Ammon's horn (tissue), 1 donor: ENCODE results near the gene C19orf18.
"Not testable (repeated sequence)": the region's sequence is repeated elsewhere in the genome, so short reads cannot be mapped to it uniquely, and the experiment has no call there.

Experiments
- DNase-seq: peaks from one replicate; pipeline ENCODE4 v3.0.0-alpha.2; 2016; ENCODE audit warnings: low spot score

Gene C19orf18

DNA sequence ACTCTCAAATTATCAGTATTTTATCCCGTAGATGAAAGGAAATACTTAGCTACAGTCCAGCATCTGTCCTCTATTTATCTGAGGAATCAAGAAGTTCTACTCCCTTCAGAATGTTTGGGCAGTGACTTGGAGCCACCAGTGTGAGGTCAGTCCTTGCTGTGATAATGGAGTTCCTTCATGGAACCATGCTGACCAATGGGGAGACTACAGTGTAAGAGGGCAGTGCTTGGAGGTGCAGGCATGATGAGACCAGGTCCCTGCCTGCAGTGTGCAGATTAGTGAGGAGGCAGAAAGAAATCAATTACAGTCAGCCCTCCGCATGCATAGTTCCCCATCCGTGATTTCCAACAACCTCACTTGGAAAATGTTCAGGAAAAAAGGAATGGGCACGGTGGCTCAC, at the start of gene C19orf18:
TSS of gene C19orf18 (minus strand) at position 101 of the 400 bp plus-strand sequence. CDS start 102 bp downstream, outside the sequence.
- no peak for DNase-seq

DNA sequence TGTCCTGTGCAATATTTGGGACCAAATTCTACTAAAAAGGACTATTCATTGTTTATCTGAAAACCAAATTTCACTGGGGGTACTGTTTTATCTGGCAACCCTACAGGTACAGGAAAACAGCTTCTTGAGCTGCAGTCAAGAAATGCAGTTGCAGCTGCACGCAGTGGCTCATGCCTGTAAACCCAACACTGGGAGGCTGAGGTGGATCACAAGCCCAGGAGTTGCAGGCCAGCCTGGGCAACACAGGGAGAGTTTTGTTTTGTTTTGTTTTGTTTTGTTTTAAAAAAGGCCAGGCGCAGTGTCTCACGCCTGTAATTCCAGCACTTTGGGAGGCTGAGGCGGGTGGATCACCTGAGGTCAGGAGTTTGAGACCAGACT, 47.9 kb upstream of the C19orf18 start:
- DNase-seq, result no peak

DNA sequence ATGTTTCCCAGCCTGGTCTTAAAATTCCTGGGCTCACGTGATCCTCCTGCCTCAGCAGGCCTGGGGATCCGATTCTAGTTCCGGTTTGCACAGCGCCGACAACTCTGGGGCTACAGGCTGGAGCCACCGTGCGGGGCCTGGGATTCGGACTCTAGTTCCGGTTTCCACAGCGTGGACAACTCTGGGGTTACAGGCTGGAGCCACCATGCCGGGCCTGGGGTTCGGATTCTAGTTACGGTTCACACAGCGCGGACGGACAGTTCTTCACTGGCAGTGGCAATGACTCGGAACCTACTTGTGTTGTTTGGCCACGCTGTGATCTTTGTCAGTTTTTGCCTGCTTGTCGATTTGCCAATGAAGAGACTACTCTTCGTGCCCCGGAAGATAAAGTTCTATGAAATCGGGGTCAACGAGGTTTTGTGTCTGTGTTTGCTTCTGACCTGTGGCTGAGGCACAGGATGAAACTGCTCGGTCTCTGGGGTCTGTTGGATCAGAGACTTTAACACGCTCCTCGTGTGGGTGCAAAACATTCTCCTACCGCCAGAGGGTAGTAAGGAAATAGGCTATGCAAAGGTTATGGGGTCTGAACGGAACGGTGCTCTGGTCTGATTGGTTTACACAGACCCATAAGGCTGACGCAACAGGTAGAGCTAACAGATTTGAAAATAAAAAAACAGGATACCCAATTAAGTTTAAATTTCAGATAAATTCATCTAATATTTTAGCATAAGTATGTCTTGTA, 47.4 kb upstream of the C19orf18 start:
- peak; percentile 89 for DNase-seq

DNA sequence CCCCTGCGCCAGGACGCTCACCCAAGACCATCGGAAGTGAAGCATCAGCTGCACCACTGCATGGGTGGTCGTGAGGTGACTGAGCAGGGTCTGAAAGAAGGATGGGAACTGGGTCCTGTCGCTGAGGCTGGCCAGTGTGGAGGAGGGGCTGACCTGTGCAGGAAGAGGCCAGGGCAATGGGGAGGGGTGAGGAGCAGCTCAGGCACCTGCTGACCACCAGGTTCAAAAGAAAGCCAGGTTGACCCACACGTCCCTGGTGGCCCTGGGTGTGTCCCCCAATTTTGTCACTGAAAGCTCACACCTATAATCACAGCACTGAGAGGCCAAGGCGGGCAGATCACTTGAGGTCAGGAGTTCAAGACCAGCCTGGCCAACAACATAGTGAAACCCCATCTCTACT, 45.8 kb upstream of the C19orf18 start:
- DNase-seq, result no peak

DNA sequence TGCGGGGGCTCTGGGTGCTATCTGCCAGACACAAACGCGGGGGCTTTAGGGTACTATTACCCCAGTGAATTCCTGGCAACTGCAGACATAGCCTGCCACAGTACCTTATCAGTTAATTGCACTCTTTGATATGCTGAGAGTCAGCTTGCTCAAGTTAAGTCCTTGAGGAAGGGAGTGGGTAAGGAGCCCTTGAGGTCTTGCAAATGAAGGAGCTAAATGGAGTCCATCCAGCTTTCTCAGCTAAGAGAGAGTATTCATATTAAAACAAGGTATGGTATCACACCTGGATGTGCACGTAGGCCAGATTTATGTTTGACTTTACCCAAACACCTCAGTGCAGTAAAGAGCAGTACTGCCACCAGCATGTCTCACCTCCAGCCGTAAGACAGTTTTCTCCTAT, 39.8 kb upstream of the C19orf18 start:
- no peak for DNase-seq

- DNase-seq, result no peak
Observed at GRCh38 chr19:58010507-58010906, 36.2 kb upstream of the C19orf18 start.

DNA sequence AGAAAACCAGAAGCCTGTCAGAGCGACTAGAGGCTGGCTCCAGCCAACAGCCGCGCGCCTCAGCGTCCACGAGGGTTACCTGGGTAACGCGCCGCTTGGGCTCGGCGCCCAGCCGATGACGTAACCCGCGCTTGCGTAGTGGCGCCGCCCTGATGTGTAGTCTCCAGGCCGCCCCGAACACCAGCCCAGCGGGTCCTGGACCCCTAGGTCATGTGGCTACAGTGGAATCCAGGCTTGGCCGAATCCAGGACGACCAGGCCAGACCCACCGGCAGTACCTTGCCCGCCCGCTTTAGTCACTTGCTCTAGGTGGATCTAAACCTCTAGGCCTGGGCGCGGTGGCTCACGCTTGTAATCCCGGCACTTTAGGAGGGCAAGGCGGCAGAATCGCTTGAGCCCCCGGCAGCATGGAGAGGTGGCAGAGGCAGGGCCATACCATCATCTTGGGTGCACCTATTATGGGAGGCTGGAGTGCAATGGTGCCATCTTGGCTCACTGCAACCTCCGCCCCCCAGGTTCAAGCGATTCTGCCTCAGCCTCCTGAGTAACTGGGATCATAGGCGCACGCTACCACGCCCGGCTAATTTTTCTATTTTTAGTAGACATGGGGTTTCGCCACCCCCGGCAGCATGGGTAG, 35.5 kb upstream of the C19orf18 start:
- DNase-seq, result peak; percentile 94

DNA sequence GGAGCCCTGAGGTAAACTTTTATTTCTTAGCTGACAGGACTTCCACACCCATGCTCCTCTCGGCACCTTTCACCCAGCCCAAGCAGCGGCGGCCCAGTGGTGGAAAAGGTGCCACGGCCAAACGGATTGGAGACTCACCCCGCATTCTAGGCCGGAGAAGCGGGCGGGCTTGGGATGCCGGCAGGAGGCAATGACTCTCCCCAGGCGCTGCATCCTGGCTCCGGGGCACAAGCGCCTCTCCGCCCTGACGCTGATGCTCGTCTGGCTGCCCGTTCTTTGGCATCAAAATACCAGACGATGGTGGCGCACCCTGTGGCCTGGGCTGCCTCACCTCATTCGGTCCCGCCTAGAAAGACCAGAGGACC, 34.9 kb upstream of the C19orf18 start:
- no peak for DNase-seq

DNA sequence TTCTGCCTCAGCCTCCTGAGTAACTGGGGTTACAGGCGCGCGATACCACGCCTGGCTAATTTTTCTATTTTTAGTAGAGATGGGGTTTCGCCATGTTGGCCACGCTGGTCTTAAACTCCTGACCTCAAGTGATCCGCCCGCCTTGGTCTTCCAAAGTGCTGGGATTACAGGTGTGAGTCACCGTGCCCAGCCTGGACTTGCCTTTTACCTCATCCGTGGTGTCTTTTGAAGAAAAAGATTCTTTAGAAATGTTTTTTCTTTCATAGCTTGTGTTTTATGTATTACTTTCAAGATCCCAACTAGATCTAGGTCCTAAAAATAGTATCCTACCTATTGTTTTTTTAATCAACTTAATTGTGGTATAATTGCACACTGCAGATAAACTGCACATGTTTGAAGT, 34.5 kb upstream of the C19orf18 start:
- DNase-seq, result not testable (repeated sequence)

- no peak for DNase-seq
Observed at GRCh38 chr19:58007285-58007684, 33.0 kb upstream of the C19orf18 start.

- peak; percentile 33 for DNase-seq
Observed at GRCh38 chr19:58003174-58003828, 29.0 kb upstream of the C19orf18 start.

DNA sequence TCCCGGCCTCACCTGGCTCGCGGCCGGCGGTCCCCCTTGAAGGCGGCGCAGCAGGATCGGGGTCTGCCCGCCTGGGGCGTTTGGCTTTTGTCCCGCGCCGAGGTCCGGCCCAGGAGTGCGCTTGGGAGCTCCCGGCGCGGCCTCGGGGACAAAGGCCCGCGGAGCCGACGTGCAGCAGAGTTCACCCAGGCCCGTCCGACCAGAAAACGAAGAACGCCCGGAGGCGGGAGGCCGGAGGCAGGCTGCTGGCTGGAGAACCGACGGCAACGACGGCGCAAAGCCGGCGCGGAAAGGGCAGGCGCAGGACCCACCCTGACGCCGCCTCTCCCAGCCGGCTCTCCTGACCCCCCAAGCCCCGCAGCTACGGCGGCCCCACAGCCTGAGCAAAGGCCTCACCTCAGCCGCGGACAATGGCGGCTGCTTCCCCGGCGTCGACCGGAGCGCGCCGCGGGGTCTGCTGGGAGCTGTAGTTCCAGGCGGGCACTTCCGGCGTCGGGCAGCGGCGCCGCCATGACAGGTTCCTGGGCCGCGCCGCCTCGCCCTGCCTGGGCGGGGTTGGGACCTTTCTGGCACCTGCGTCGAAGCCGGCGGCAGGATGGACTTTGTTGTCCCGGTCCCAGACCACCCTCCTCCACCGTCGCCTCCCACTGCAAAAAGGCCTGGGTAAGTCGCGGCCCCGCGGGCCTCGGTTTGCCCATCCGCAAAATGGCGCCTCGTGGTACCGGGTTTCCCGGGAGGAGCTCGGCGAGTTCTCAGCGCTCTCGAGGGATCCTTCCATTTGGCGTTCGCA, 28.2 kb upstream of the C19orf18 start, which contains the start of gene ZNF606:
TSS of gene ZNF606 (minus strand) at position 437 of the 790 bp plus-strand sequence. CDS start 1,501 bp downstream, outside the sequence.
- peak; percentile 86 for DNase-seq

DNA sequence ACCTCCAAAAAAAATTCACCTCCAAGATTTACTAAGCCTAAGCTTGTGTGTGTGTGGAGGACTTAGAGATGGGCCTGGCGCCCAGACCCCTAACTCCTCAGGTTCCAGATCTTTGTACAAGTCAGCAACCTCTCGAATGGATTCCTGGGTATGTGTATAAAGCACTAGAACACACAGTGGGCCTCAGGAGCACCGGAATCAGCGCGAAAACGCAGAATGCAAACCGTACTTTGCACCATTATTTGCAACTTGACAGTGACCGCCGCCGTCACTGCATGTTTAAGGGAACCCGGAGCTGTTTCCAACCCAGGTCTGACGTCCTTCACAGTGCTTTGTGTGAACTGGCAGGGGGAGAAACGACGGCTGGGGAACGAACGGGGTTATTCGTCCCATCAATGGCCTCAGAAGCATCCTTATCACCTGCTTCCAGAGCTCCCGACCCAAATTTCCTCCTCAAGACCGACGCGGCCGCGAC, 27.6 kb upstream of the C19orf18 start:
- peak; percentile 12 for DNase-seq

DNA sequence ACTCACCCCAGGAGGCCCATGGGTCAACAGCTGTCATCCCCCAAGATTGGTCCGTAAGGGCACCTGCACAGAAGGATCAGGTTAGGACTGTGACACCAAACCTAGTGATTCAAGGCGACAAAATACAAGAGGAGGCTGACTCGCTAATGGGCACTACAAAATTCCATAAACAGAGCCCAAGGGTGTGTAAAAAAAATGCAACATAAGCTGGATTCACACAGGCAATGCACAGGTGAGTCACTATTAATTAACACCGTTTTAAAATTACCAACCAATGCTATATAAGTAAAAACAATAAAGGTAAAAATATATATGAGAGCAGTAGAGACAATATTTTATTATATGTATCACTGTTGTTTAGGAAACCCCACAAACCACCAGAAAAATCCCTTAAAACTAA, 26.3 kb upstream of the C19orf18 start:
- DNase-seq, result no peak

DNA sequence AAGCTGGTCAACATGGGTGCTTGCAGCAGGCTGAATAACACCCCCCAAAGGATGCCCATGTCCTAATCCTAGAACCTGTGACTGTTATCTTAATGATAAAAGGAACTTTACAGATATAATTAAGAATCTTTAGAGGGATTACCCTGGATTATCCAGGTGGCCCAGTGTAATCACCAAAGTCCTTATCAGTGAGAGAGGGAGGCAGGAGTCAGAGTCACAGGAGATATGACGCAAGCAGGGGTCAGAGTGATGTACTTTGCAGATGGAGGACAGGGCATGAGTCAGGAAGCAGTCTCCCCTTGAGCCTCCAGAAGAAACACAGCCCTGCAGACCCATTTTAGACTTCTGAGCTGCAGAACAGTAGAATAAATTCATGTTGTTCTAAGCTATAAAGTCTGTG, 18.5 kb upstream of the C19orf18 start:
- no peak for DNase-seq

GRCh38 chr19:57978586-57979289, 4.4 kb upstream of the C19orf18 start:
- no peak for DNase-seq

GRCh38 chr19:57964761-57965160, 9.6 kb downstream of the C19orf18 start:
- no peak for DNase-seq

- DNase-seq, result no peak
Observed at GRCh38 chr19:57961785-57962184, 12.5 kb downstream of the C19orf18 start.

- DNase-seq, result no peak
Observed at GRCh38 chr19:57954996-57955395, 19.3 kb downstream of the C19orf18 start.

DNA sequence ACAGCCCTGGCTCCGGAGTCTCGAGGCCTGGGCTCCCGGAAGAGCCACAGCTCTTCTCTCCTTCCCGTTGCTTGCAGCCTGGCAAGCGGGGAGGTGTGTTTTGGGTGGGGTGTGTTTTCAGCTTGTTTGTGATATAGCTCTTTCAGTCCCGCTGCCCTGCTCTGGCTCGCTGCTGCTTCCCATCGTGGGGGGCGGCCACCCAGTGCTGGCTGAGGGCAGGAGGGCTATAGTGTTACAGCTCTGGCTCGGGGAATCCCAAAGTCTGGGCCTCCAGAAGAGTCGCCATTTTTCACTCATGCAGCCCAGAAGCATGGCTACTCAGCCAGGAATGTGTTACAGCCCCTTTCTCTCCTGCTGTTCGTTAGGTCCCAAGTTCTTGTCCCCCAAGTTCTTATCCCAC, 24.6 kb downstream of the C19orf18 start:
- DNase-seq, result no peak

DNA sequence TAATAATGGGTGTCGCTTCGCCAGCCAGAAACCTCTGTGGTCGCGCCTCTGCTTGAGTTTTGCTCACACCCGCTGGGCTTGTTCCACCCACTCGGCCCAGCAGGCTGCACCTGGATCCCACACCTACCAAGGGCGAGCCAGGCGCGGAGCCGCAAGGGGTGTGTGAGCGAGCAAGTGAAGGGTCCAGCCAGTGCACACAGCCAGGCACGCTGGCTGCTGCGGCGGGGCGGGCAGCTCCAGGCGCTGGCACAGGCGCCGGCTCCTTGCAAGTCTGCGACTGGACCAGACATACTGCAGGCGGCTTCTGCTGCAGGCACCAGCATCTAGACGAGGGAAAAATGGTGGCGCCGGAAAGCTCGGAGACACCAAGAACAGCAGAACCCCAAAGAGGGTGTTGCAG, 25.0 kb downstream of the C19orf18 start:
- no peak for DNase-seq
